Body of pancreas (tissue), 4 donors: ENCODE results near the gene HTT. TPM values are rescaled to one million over a fixed set of nuclear protein-coding genes. Genes with fewer than 3 reads are reported as not detected.

ENCODE experiments used
- ATAC-seq: fragments of 150-250 bp; one replicate; pipeline ENCODE4 v1.9.1; 2016
- DNase-seq, 4 donors: peaks; one replicate each; pipeline ENCODE4 v3.0.0-alpha.2; 2019
- H3K27ac ChIP-seq, 4 donors: fragments of 200-600 bp; sonication (generic); 1 replicate in 3 of 4; 2 replicates in 1 of 4; pipeline versions ENCODE4 v1.5.1 to v1.6.1; 2016 to 2019; ENCODE audit warnings: mild to moderate bottlenecking in 1 of 4, mixed read lengths in 1 of 4, moderate library complexity in 1 of 4
- H3K27me3 ChIP-seq, 2 donors: fragments of 200-600 bp; sonication (generic); one replicate each; pipeline ENCODE4 v1.6.0; 2016; ENCODE audit warnings: mild to moderate bottlenecking in 1 of 2
- H3K36me3 ChIP-seq, 2 donors: fragments of 200-600 bp; sonication (generic); replicated peaks in 1 of 2; 2 replicates each; pipeline ENCODE4 v1.5.1; 2016; ENCODE audit warnings: low read depth in 2 of 2; ENCODE audit not compliant: insufficient read depth in 1 of 2
- H3K4me1 ChIP-seq: fragments of 200-600 bp; sonication (generic); one replicate; pipeline ENCODE4 v1.6.0; 2016
- H3K4me3 ChIP-seq, 2 donors: fragments of 200-600 bp; sonication (generic); 1 replicate in 1 of 2; 2 replicates in 1 of 2; pipeline ENCODE4 v1.5.1; 2016 to 2019
- H3K9me3 ChIP-seq, 3 donors: fragments of 200-600 bp; sonication (generic); 1 replicate in 2 of 3; 2 replicates in 1 of 3; pipeline ENCODE4 v1.5.1; 2016
- CTCF ChIP-seq, 7 experiments: fragments of 450-650 bp in 4 of 7; fragments of 200-600 bp in 3 of 7; sonication (generic) in 3 of 7; IDR thresholded peaks; one replicate each; pipeline ENCODE4 v1.5.1; 2016 to 2019; ENCODE audit warnings: antibody characterized with exemption in 7 of 7
- POLR2A ChIP-seq, 3 donors: fragments of 450-650 bp; IDR thresholded peaks; one replicate each; pipeline ENCODE4 v1.6.1; 2016; ENCODE audit warnings: antibody characterized with exemption in 3 of 3, mild to moderate bottlenecking in 2 of 3
- WGBS, 2 donors: methylation state at CpG; one replicate each; pipeline ENCODE4 v1.1.5; 2017; 5-methylcytosine and 5-hydroxymethylcytosine counted together
- intact Hi-C: fragments of 100-400 bp; cut with DNase I; formaldehyde crosslinking; loops from one replicate; pipeline ENCODE4 v1.15.1; 2023
- total RNA-seq, 2 donors: library from RNA; depleted of rRNA; stranded (reverse); fragments of >200 nt; gene quantifications; one replicate each; pipeline ENCODE4 v1.1.0, GENCODE V29; 2016

The HTT gene
- total RNA-seq, 2 donors from 2014 or later = 40.5 to 115 TPM

- WGBS, 2 donors = 31 to 36% methylated on average over 12 of the region's 12 CpGs
- peak; percentile 65 to 76 (median 74) for DNase-seq
- ATAC-seq = peak; percentile 67
- TF ChIP-seq CTCF (IDR thresholded peaks at IDR 0.05) = no peak
- TF ChIP-seq POLR2A (IDR thresholded peaks at IDR 0.05) = peak in 2 of 3 donors; percentile 29 to 52
- Histone ChIP-seq H3K9me3 (no peaks in the 10 kb centered on the region), H3K4me1 (peaks cover 48% of the 10 kb centered on the region), H3K36me3 (no peaks in the 10 kb centered on the region), H3K27me3 (no peaks in the 10 kb centered on the region), H3K4me3 (no peak overlapping the region), H3K27ac (peak overlapping the region; percentile 80 to 93 (median 87))
- intact Hi-C loops = no loop called here
Observed at GRCh38 chr4:3179126-3179706, 104.7 kb downstream of the HTT start.

GRCh38 chr4:3183008-3183407 is 108.5 kb downstream of the HTT start:
- Histone ChIP-seq H3K4me3 (no peak overlapping the region), H3K36me3 (peaks cover 3 to 5% of the 10 kb centered on the region in 2 donors), H3K9me3 (no peaks in the 10 kb centered on the region), H3K27ac (peak overlapping the region; percentile 22 to 59 (median 46)), H3K27me3 (no peaks in the 10 kb centered on the region), H3K4me1 (peaks cover 48% of the 10 kb centered on the region)
- WGBS, 2 donors = 46 to 62% methylated on average over 4 of the region's 4 CpGs
- intact Hi-C loops = no loop called here
- TF ChIP-seq CTCF (IDR thresholded peaks at IDR 0.05) = no peak
- no peak for TF ChIP-seq POLR2A (IDR thresholded peaks at IDR 0.05)
- DNase-seq = peak in 3 of 4 donors; percentile 41 to 64 (median 47)
- peak; percentile 25 for ATAC-seq

GRCh38 chr4:3184725-3185124 is 110.2 kb downstream of the HTT start:
- H3K36me3 ChIP-seq = peaks cover 8 to 18% of the 10 kb centered on the region in 2 donors
- ATAC-seq = peak; percentile 33
- peak overlapping the region; percentile 2 to 57 (median 32) for H3K27ac ChIP-seq
- H3K4me1 ChIP-seq = peaks cover 38% of the 10 kb centered on the region
- H3K4me3 ChIP-seq = no peak overlapping the region
- H3K27me3 ChIP-seq = no peaks in the 10 kb centered on the region
- WGBS, 2 donors = 37 to 58% methylated on average over 2 to 4 of the region's 4 CpGs
- TF ChIP-seq CTCF (IDR thresholded peaks at IDR 0.05) = peak in 4 of 7 experiments; percentile 34 to 57 (median 38)
- TF ChIP-seq POLR2A (IDR thresholded peaks at IDR 0.05) = no peak
- DNase-seq = peak in 3 of 4 donors; percentile 49 to 55 (median 54)
- H3K9me3 ChIP-seq = no peaks in the 10 kb centered on the region
- intact Hi-C loops = no loop called here

- Histone ChIP-seq H3K4me1 (peaks cover 34% of the 10 kb centered on the region), H3K36me3 (peaks cover 8 to 18% of the 10 kb centered on the region in 2 donors), H3K27me3 (no peaks in the 10 kb centered on the region), H3K9me3 (no peaks in the 10 kb centered on the region), H3K4me3 (no peak overlapping the region), H3K27ac (no peak overlapping the region)
- 79 to 87% methylated on average over 11 of the region's 11 CpGs for WGBS, 2 donors
- TF ChIP-seq POLR2A (IDR thresholded peaks at IDR 0.05) (no peak), CTCF (IDR thresholded peaks at IDR 0.05) (no peak)
- intact Hi-C loops = no loop called here
- ATAC-seq = no peak
- no peak for DNase-seq
Observed at GRCh38 chr4:3186609-3187008, 112.1 kb downstream of the HTT start.

GRCh38 chr4:3188118-3188517 is 113.6 kb downstream of the HTT start:
- DNase-seq = no peak
- ATAC-seq = no peak
- 88% methylated on average over 5 to 6 of the region's 6 CpGs for WGBS, 2 donors

More at GRCh38 chr4:3188118-3188517, 113.6 kb downstream of the HTT start:
- H3K27me3 ChIP-seq = no peaks in the 10 kb centered on the region
- no peak overlapping the region for H3K27ac ChIP-seq
- no peak overlapping the region for H3K4me3 ChIP-seq
- peaks cover 8 to 25% of the 10 kb centered on the region in 2 donors for H3K36me3 ChIP-seq
- intact Hi-C loops = no loop called here
- TF ChIP-seq POLR2A (IDR thresholded peaks at IDR 0.05) = no peak
- no peak for TF ChIP-seq CTCF (IDR thresholded peaks at IDR 0.05)
- H3K9me3 ChIP-seq = no peaks in the 10 kb centered on the region
- H3K4me1 ChIP-seq = peaks cover 19% of the 10 kb centered on the region
